Fibroblast of lung (primary cell): ENCODE data around the gene JMJD7.

ENCODE experiments used
- CTCF ChIP-seq, 2 donors: IDR thresholded peaks in 1 of 2; conservative IDR thresholded peaks in 1 of 2; 1 replicate in 1 of 2; 2 replicates in 1 of 2; pipeline ENCODE4 v1.5.1; 2011 to 2012; ENCODE audit warnings: low read length in 2 of 2, control low read depth in 1 of 2, inconsistent platforms in 1 of 2, low read depth in 1 of 2, mild to moderate bottlenecking in 1 of 2
- EZH2 ChIP-seq: IDR thresholded peaks from 2 replicates; pipeline ENCODE4 v1.5.1; 2012; ENCODE audit warnings: low read length, control low read depth, mild to moderate bottlenecking; ENCODE audit errors: missing control alignments

GRCh38 chr15:41799488-41799805 lies 28.4 kb upstream of the JMJD7 start:
- TF ChIP-seq CTCF (conservative IDR thresholded peaks at IDR 0.05 in 1 of 2, IDR thresholded peaks at IDR 0.05 in 1 of 2; ENCODE audit: low read depth in 1 of 2, low read length in 2 of 2), result no peak
- TF ChIP-seq EZH2, result no peak
